Heart left ventricle (tissue), 16 donors: ENCODE measurements around the gene NIM1K. TPM values are rescaled to one million over a fixed set of nuclear protein-coding genes. Genes with fewer than 3 reads are reported as not detected.

Experiments used
- ATAC-seq, 4 donors: fragments of 200-7000 bp; cut with Tn5 transposase; one replicate each; pipeline ENCODE4 v1.9.1; 2020 to 2022; ENCODE audit warnings: moderate library complexity in 4 of 4, mild to moderate bottlenecking in 3 of 4, moderate number of reproducible peaks in 1 of 4
- DNase-seq, 5 donors: peaks; one replicate each; pipeline ENCODE4 v3.0.0-alpha.2; 2020
- H3K27ac ChIP-seq, 12 donors: fragments of 200-600 bp; sonication (generic) in 4 of 12; one replicate each; pipeline versions ENCODE4 v1.5.0 to v1.8.0; 2016 to 2022; ENCODE audit warnings: mild to moderate bottlenecking in 2 of 12
- H3K27me3 ChIP-seq, 9 donors: fragments of 200-600 bp; sonication (generic) in 2 of 9; one replicate each; pipeline versions ENCODE4 v1.5.1 to v1.8.0; 2016 to 2022; ENCODE audit warnings: mild to moderate bottlenecking in 3 of 9
- H3K36me3 ChIP-seq, 9 donors: fragments of 200-600 bp; sonication (generic) in 2 of 9; one replicate each; pipeline versions ENCODE4 v1.5.0 to v1.8.0; 2018 to 2022; ENCODE audit warnings: mild to moderate bottlenecking in 2 of 9
- H3K4me1 ChIP-seq, 12 donors: fragments of 200-600 bp; sonication (generic) in 4 of 12; one replicate each; pipeline versions ENCODE4 v1.5.0 to v1.8.0; 2016 to 2022; ENCODE audit warnings: mild to moderate bottlenecking in 3 of 12
- H3K4me3 ChIP-seq, 12 donors: fragments of 200-600 bp; sonication (generic) in 4 of 12; one replicate each; pipeline versions ENCODE4 v1.5.0 to v1.8.0; 2017 to 2022; ENCODE audit warnings: mild to moderate bottlenecking in 9 of 12, moderate library complexity in 4 of 12
- H3K9me3 ChIP-seq, 12 donors: fragments of 200-600 bp; sonication (generic) in 4 of 12; one replicate each; pipeline versions ENCODE4 v1.5.0 to v1.8.0; 2016 to 2022; ENCODE audit warnings: mild to moderate bottlenecking in 1 of 12
- CTCF ChIP-seq, 12 donors: fragments of 200-600 bp; sonication (generic) in 4 of 12; IDR thresholded peaks; one replicate each; pipeline versions ENCODE4 v1.5.0 to v1.8.0; 2018 to 2022; ENCODE audit warnings: antibody characterized with exemption in 12 of 12, mild to moderate bottlenecking in 5 of 12
- POLR2A ChIP-seq, 2 donors: fragments of 450-650 bp; IDR thresholded peaks; one replicate each; pipeline ENCODE4 v1.6.1; 2017; ENCODE audit warnings: antibody characterized with exemption in 2 of 2, mild to moderate bottlenecking in 2 of 2, moderate library complexity in 2 of 2
- WGBS, 4 donors: extraction: QIAGEN DNeasy Blood & Tissue Kit in 2 of 4; methylation state at CpG; one replicate each; pipeline versions ENCODE4 v1.1.5 to v1.1.7; 2013 to 2018; 5-methylcytosine and 5-hydroxymethylcytosine counted together
- intact Hi-C, 10 donors: fragments of 100-400 bp; cut with DNase I; formaldehyde crosslinking; loops; one replicate each; pipeline versions ENCODE4 v1.11.1 to v1.14.2; 2022
- polyA plus RNA-seq, 2 donors: library from polyadenylated mRNA; stranded (reverse); fragments of 200-250 nt; gene quantifications; one replicate each; pipeline ENCODE4 v1.2.3, GENCODE V29; 2013
- total RNA-seq, 9 donors: library from RNA; depleted of rRNA in 2 of 9; stranded (reverse); fragments of >200 nt in 2 of 9; fragmentation: NEBNext Ultra II Directional in 3 of 9; extraction: Animal tissue kit (Norgen Biotek cat#: 25700) in 3 of 9; gene quantifications; one replicate each; pipeline versions ENCODE4 v1.1.0 to v1.2.4, GENCODE V29; 2016 to 2023
- donor health status: ischemic (EF 13 %, LVEDD 7.1; RV severe dilation, severe dysfunction).
- donor health status: healthy with polysubstance abuse.
- donor health status: DM: no; HTN: yes; CAD: no.
- donor health status: DM: no; HTN: no; CAD: no.
- donor health status: ischemic (EF 25% LVEDD 6.9; RV normal size, moderate dysfunction).
- donor health status: ischemic (EF 25% LVEDD 5.7; RV mildly dilated, moderate dysfunction).
- donor health status: healthy.
- donor health status: DM: yes; HTN: yes; CAD: no.
- donor health status: ischemic (EF 35%, LVEDD 5.7; RV mildly dilated, moderate dysfunction).
- donor health status: nonischemic (EF 11% LVEDD 7.7; RV severe dilation, severe dysfunction).
- donor health status: DM: yes; HTN: yes; CAD: no.
- donor health status: PGD.
- donor health status: ischemic (EF 29% LVEDD 5.4; RV normal size, mild dysfunction).
- donor health status: nonischemic (EF 23%, LVEDD 6.1; RV moderate dilation, normal function).

NIM1K gene
- total and polyA plus RNA-seq, 11 donors = 0.11 to 1.4 (median 0.44) TPM; not detected in 2

DNA sequence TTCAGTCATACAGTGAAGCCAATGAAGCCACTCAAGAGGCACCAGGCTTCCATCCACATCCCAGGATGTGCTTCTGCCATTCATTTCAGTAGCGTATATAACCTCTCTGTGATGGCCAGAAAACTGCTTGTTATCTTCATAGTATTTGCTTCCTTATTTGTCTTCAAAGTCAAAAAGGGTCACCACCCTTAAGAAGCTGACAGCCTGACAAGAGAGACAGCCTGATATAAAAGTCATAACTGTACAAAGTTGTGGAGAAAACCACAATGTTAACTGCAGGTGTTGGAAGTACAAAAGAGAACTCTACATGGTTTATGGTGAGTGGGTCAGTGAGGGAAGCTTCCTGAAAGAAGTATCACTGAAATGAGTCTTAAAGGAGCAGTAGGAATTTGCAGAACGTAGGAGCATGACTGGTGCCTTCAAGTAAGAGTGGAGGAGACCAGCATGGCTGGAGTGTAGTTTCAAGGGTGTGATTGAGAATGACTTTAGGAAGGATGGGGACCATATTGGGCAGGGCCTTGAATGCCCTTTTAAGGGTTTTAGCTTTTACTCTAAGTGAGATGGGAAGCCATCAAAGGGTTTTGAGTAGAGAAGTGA lies 33.7 kb downstream of the NIM1K start:
- H3K36me3 ChIP-seq = no peaks in the 10 kb centered on the region
- DNase-seq = no peak
- H3K4me1 ChIP-seq = no peaks in the 10 kb centered on the region
- intact Hi-C loops = loop anchor here in 8 of 10 donors (2.0 to 10.0 kb wide), 7 partner anchors 79 to 169 kb away; no protein-coding TSS in a partner anchor
- no peaks in the 10 kb centered on the region for H3K27me3 ChIP-seq
- WGBS, 4 donors = 58 to 66% (median 62%) methylated on average over 2 of the region's 2 CpGs
- no peak overlapping the region for H3K4me3 ChIP-seq
- H3K27ac ChIP-seq = no peak overlapping the region
- no peaks in the 10 kb centered on the region for H3K9me3 ChIP-seq
- no peak for ATAC-seq
- TF ChIP-seq CTCF (IDR thresholded peaks at IDR 0.05) = no peak
- TF ChIP-seq POLR2A (IDR thresholded peaks at IDR 0.05) = no peak

DNA sequence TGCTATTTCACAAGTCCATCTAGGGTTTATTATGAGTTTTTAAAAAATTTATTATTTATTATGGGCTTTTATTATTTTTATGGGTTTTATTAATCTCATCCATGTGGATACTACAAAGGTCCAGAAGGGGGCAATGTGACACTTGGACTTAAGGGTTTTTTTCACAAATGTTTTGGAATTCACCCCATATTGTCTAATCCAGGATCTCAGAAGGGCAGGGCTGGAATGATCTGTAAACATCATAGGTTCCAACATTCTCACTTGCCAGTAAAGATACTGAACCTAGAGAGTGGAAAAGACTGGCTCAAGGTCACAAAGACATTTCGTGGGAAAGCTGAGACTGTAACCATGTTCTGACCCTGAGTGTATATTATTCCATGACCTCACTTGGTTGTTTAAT lies 35.6 kb downstream of the NIM1K start:
- no peak overlapping the region for H3K27ac ChIP-seq
- 30 to 65% (median 40%) methylated on average over 1 of the region's 1 CpG for WGBS, 4 donors
- no peak for ATAC-seq
- intact Hi-C loops = loop anchor here in 8 of 10 donors (2.0 to 10.0 kb wide), 7 partner anchors 77 to 167 kb away; no protein-coding TSS in a partner anchor
- no peaks in the 10 kb centered on the region for H3K4me1 ChIP-seq
- no peaks in the 10 kb centered on the region for H3K27me3 ChIP-seq
- no peak overlapping the region for H3K4me3 ChIP-seq
- DNase-seq = no peak
- no peaks in the 10 kb centered on the region for H3K36me3 ChIP-seq
- no peak for TF ChIP-seq POLR2A (IDR thresholded peaks at IDR 0.05)
- peak; percentile 4 to 50 (median 32) for TF ChIP-seq CTCF (IDR thresholded peaks at IDR 0.05)
- no peaks in the 10 kb centered on the region for H3K9me3 ChIP-seq

DNA sequence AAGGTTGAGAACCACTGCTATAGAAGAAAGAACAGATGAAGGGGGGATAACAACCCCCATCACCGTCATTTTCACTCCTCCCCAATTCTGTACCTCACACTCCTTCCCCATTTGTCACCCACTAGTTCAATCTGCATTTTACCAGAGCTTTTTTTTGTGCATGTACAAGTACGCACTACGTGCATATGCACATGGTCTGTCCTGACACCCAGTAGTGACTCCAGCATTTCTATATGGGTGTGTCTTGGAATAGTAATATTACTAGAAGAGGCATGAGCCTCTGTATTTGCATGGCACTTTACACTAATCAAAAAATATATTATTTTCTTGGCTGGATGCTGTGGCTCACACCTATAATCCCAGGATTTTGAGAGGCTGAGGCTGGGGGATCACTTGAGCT lies 38.7 kb downstream of the NIM1K start:
- Histone ChIP-seq H3K27me3 (no peaks in the 10 kb centered on the region), H3K36me3 (no peaks in the 10 kb centered on the region), H3K27ac (no peak overlapping the region), H3K4me3 (no peak overlapping the region), H3K4me1 (no peaks in the 10 kb centered on the region), H3K9me3 (no peaks in the 10 kb centered on the region)
- 88 to 93% (median 90%) methylated on average over 3 of the region's 3 CpGs for WGBS, 4 donors
- no peak for TF ChIP-seq CTCF (IDR thresholded peaks at IDR 0.05)
- TF ChIP-seq POLR2A (IDR thresholded peaks at IDR 0.05) = no peak
- ATAC-seq (no peak), DNase-seq (no peak)
- intact Hi-C loops = loop anchor here in 4 of 10 donors (5.0 to 10.0 kb wide), 3 partner anchors 82 to 157 kb away; partner anchors contain the start of gene HMGCS1 (in 1 of the 4)

GRCh38 chr5:43231977-43232376 lies 40.0 kb downstream of the NIM1K start:
- TF ChIP-seq CTCF (IDR thresholded peaks at IDR 0.05) (peak in 5 of 12 donors; percentile 6 to 27 (median 11)), POLR2A (IDR thresholded peaks at IDR 0.05) (no peak)
- ATAC-seq (peak in 1 of 4 donors; percentile 41), DNase-seq (no peak)
- WGBS, 4 donors = 59 to 68% (median 67%) methylated on average over 3 of the region's 3 CpGs
- no peak overlapping the region for H3K4me3 ChIP-seq
- H3K27ac ChIP-seq = no peak overlapping the region
- intact Hi-C loops = loop anchor here in 4 of 10 donors (5.0 to 10.0 kb wide), 3 partner anchors 80 to 155 kb away; partner anchors contain the start of gene HMGCS1 (in 1 of the 4)
- H3K36me3 ChIP-seq = no peaks in the 10 kb centered on the region
- no peaks in the 10 kb centered on the region for H3K4me1 ChIP-seq
- H3K9me3 ChIP-seq = no peaks in the 10 kb centered on the region
- H3K27me3 ChIP-seq = peaks cover 0 to 4% (median 0%) of the 10 kb centered on the region in 9 donors
